HepG2 (cell line): Measurements from ENCODE around the gene SLC22A31. TPM values are rescaled to one million over a fixed set of nuclear protein-coding genes. Genes with fewer than 3 reads are reported as not detected.

ENCODE experiments used
- ARHGAP35 ChIP-seq: sonication (generic); formaldehyde crosslinking; IDR thresholded peaks from 2 replicates; pipeline ENCODE4 v1.9.0; 2022; ENCODE audit warnings: mild to moderate bottlenecking, inconsistent platforms, moderate library complexity, missing genetic modification reagents, borderline replicate concordance
- CREBL2 ChIP-seq: sonication (generic); formaldehyde crosslinking; IDR thresholded peaks from 2 replicates; pipeline ENCODE4 v1.8.1; 2023; ENCODE audit warnings: missing genetic modification reagents, mild to moderate bottlenecking, borderline replicate concordance
- GTF2F1 ChIP-seq: fragments of 150-350 bp; IDR thresholded peaks from 2 replicates; pipeline ENCODE4 v1.6.1; 2014; ENCODE audit warnings: low read length
- HIC2 ChIP-seq: sonication (generic); formaldehyde crosslinking; IDR thresholded peaks from 2 replicates; pipeline ENCODE4 v1.9.0; 2022; ENCODE audit warnings: low read depth, missing genetic modification reagents
- KAT2B ChIP-seq: fragments of 150-350 bp; IDR thresholded peaks from 2 replicates; pipeline ENCODE4 v1.6.1; 2014; ENCODE audit warnings: low read depth, low read length, borderline replicate concordance
- MEIS2 ChIP-seq: sonication (generic); formaldehyde crosslinking; IDR thresholded peaks from 2 replicates; pipeline ENCODE4 v1.9.0; 2021; ENCODE audit warnings: mild to moderate bottlenecking, missing genetic modification reagents
- RNF2 ChIP-seq: fragments of 450-650 bp; conservative IDR thresholded peaks from 2 replicates; pipeline ENCODE4 v1.6.1; 2016; ENCODE audit warnings: low read depth
- SIN3A ChIP-seq: IDR thresholded peaks from 2 replicates; pipeline ENCODE4 v1.6.1; 2011; ENCODE audit warnings: low read depth, mild to moderate bottlenecking, control low read depth, low read length, borderline replicate concordance
- TAF15 ChIP-seq: fragments of 200-400 bp; formaldehyde crosslinking; IDR thresholded peaks from one replicate; pipeline ENCODE4 v1.6.1; 2018; ENCODE audit warnings: mild to moderate bottlenecking, low read depth, low read length; ENCODE audit not compliant: poor library complexity, severe bottlenecking
- ZEB1 ChIP-seq: IDR thresholded peaks from 2 replicates; pipeline ENCODE4 v1.6.1; 2012; ENCODE audit warnings: mild to moderate bottlenecking, low read depth, inconsistent platforms; ENCODE audit not compliant: insufficient replicate concordance
- ZNF251 ChIP-seq: sonication (generic); formaldehyde crosslinking; IDR thresholded peaks from 2 replicates; pipeline ENCODE4 v1.9.0; 2021; ENCODE audit warnings: mild to moderate bottlenecking, missing genetic modification reagents
- ZNF292 ChIP-seq: sonication (generic); formaldehyde crosslinking; IDR thresholded peaks from 2 replicates; pipeline ENCODE4 v1.8.1; 2022; ENCODE audit warnings: mild to moderate bottlenecking, low read depth, missing genetic modification reagents, borderline replicate concordance
- ZNF530 ChIP-seq: sonication (generic); formaldehyde crosslinking; IDR thresholded peaks from 2 replicates; pipeline ENCODE4 v1.5.0; 2020; ENCODE audit warnings: low read depth, mild to moderate bottlenecking, missing genetic modification reagents
- ZNF569 ChIP-seq: sonication (generic); formaldehyde crosslinking; IDR thresholded peaks from 2 replicates; pipeline ENCODE4 v1.5.0; 2020; ENCODE audit warnings: mild to moderate bottlenecking, missing genetic modification reagents, moderate library complexity, borderline replicate concordance
- ZNF781 ChIP-seq: sonication (generic); formaldehyde crosslinking; IDR thresholded peaks from 2 replicates; pipeline ENCODE4 v1.5.1; 2020; ENCODE audit warnings: borderline replicate concordance, mild to moderate bottlenecking, missing genetic modification reagents; ENCODE audit errors: not compliant biosample characterization
- ZNF784 ChIP-seq: sonication (generic); formaldehyde crosslinking; IDR thresholded peaks from 2 replicates; pipeline ENCODE4 v1.5.1; 2020; ENCODE audit warnings: missing genetic modification reagents, mild to moderate bottlenecking, borderline replicate concordance
- polyA plus RNA-seq, 8 experiments: library from polyadenylated mRNA; depleted of rRNA in 3 of 8; stranded (reverse) in 7 of 8; unstranded in 1 of 8; fragments of >200 nt; fragmentation: Illumina TruSeq in 4 of 8; extraction: Trizol in 4 of 8; gene quantifications; 2 replicates each; pipeline versions ENCODE4 v1.2.1 to v1.2.3, GENCODE V29; 2011 to 2016; ENCODE audit warnings: low read depth in 4 of 8, missing spikeins in 1 of 8, mixed read lengths in 1 of 8; ENCODE audit not compliant: insufficient read depth in 1 of 8
- total RNA-seq, 5 experiments: library from RNA; depleted of rRNA; stranded (reverse); fragments of >200 nt; fragmentation: Illumina TruSeq; extraction: Trizol; gene quantifications; 2 replicates each; pipeline ENCODE4 v1.2.3, GENCODE V29; 2016; ENCODE audit warnings: low read depth in 1 of 5
- TF ChIP-seq, protein P1 (sequence below): sonication (generic); formaldehyde crosslinking; IDR thresholded peaks from 2 replicates; pipeline ENCODE4 v1.8.0; 2022; ENCODE audit warnings: missing genetic modification reagents, mild to moderate bottlenecking, inconsistent platforms, borderline replicate concordance
- TF ChIP-seq, protein P2 (sequence below): sonication (generic); formaldehyde crosslinking; IDR thresholded peaks from 2 replicates; pipeline ENCODE4 v1.8.0; 2022; ENCODE audit warnings: mild to moderate bottlenecking, missing genetic modification reagents, moderate library complexity
- TF ChIP-seq, protein P3 (sequence below): sonication (generic); formaldehyde crosslinking; conservative IDR thresholded peaks from 2 replicates; pipeline ENCODE4 v1.4.0; 2020; ENCODE audit warnings: missing genetic modification reagents
- TF ChIP-seq, protein P4 (sequence below): sonication (generic); formaldehyde crosslinking; IDR thresholded peaks from 2 replicates; pipeline ENCODE4 v1.5.0; 2020; ENCODE audit warnings: missing genetic modification reagents, mild to moderate bottlenecking, borderline replicate concordance
- TF ChIP-seq, protein P5 (sequence below): IDR thresholded peaks from 2 replicates; pipeline ENCODE4 v1.6.1; 2012; ENCODE audit warnings: inconsistent platforms

SLC22A31 gene
- total and polyA plus RNA-seq, 2 of the 13 experiments (the other 11 are each of a cell fraction or from before 2014, with no cell fraction given): 67.3 to 83.3 TPM

- TF ChIP-seq, protein P1, sequence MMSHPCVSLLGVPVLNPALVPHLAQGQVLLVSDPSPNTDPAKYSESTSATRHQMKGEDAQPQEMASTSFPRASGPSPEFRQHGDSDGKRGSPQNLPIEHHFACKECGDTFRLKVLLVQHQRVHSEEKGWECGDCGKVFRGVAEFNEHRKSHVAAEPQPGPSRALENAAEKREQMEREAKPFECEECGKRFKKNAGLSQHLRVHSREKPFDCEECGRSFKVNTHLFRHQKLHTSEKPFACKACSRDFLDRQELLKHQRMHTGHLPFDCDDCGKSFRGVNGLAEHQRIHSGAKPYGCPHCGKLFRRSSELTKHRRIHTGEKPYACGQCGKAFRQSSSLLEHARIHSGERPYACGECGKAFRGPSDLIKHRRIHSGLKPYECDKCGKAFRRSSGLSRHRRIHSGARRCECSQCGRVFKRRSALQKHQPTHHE (CRISPR knock-in tag): no peak
- TF ChIP-seq, protein P2, sequence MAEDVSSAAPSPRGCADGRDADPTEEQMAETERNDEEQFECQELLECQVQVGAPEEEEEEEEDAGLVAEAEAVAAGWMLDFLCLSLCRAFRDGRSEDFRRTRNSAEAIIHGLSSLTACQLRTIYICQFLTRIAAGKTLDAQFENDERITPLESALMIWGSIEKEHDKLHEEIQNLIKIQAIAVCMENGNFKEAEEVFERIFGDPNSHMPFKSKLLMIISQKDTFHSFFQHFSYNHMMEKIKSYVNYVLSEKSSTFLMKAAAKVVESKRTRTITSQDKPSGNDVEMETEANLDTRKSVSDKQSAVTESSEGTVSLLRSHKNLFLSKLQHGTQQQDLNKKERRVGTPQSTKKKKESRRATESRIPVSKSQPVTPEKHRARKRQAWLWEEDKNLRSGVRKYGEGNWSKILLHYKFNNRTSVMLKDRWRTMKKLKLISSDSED (CRISPR knock-in tag): no peak
- TF ChIP-seq KAT2B (no peak), RNF2 (no peak), ZEB1 (no peak), CREBL2 (CRISPR knock-in tag) (no peak), GTF2F1 (no peak), TAF15 (no peak), SIN3A (no peak), ZNF784 (CRISPR knock-in tag) (no peak), ZNF251 (CRISPR knock-in tag) (no peak), MEIS2 (CRISPR knock-in tag) (no peak), ZNF292 (CRISPR knock-in tag) (no peak), ZNF781 (no peak), HIC2 (no peak), ZNF530 (no peak), ZNF569 (no peak), ARHGAP35 (CRISPR knock-in tag) (no peak)
- TF ChIP-seq, protein P3, sequence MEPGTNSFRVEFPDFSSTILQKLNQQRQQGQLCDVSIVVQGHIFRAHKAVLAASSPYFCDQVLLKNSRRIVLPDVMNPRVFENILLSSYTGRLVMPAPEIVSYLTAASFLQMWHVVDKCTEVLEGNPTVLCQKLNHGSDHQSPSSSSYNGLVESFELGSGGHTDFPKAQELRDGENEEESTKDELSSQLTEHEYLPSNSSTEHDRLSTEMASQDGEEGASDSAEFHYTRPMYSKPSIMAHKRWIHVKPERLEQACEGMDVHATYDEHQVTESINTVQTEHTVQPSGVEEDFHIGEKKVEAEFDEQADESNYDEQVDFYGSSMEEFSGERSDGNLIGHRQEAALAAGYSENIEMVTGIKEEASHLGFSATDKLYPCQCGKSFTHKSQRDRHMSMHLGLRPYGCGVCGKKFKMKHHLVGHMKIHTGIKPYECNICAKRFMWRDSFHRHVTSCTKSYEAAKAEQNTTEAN (CRISPR knock-in tag): no peak
- TF ChIP-seq, protein P4, sequence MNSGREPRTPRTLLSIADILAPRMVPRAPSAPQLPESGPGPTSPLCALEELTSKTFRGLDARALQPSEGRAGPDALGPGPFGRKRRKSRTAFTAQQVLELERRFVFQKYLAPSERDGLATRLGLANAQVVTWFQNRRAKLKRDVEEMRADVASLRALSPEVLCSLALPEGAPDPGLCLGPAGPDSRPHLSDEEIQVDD (CRISPR knock-in tag): 0 out of 2 replicates have a peak, but pooled peaks have one; percentile 38
- TF ChIP-seq, protein P5, sequence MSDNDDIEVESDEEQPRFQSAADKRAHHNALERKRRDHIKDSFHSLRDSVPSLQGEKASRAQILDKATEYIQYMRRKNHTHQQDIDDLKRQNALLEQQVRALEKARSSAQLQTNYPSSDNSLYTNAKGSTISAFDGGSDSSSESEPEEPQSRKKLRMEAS: no peak
Observed at GRCh38 chr16:89243664-89244063, 43.3 kb upstream of the SLC22A31 start (continued).
